ENCODE measurements around the gene AGER.
"Not testable (repeated sequence)": the region's sequence is repeated elsewhere in the genome, so short reads cannot be mapped to it uniquely, and the experiment has no call there.

The AGER gene

DNA sequence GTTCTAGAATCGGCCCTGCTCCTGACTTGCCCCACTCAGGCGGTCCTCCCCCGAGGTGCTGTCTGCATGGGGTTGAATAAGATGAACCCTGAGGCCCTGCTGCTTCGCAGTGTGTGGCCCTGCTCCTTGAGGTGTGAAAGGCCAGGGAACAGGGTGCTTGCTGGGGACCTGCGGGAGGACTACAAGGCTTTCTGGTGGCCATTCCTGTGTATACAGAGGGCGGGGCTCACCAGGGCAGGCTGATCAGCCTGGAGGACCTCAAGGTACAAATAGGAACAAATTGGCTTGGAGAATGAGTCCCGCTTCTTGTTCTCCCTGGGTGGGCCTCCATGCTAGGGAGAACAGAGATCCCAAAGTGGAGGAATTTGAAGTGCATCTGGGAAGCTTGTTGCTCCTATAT is 34.1 kb upstream of the AGER start:
- H3K4me3 ChIP-seq (ENCODE audit: low read depth, low read length) = no peak overlapping the region
- TF ChIP-seq CTCF (conservative IDR thresholded peaks at IDR 0.05; ENCODE audit: low read depth, low read length) = no peak
- DNase-seq (ENCODE audit: low read depth) = no peak

DNA sequence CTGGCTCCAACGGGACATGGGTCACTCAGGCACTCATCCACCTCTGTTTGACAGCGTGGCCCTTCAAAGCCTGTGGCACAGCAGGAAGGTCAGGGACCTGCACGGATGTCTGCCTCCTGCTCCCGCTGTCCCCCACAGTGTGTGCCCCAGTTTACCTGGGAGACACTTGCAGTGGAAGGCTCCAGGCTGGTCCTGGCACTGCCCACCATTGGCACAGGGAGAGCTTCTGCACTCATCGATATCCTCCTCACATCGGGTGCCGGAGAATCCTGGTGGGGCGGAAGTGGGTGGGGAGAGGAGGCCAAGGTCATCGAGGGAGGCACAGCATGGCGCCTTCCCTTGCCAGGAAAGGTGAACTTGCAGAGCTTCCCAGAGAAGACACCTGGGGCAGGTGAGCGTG is 32.9 kb upstream of the AGER start:
- H3K4me3 ChIP-seq (ENCODE audit: low read depth, low read length) = no peak overlapping the region
- no peak for DNase-seq (ENCODE audit: low read depth)
- TF ChIP-seq CTCF (conservative IDR thresholded peaks at IDR 0.05; ENCODE audit: low read depth, low read length) = no peak

- TF ChIP-seq CTCF (conservative IDR thresholded peaks at IDR 0.05; ENCODE audit: low read depth, low read length) = no peak
- DNase-seq (ENCODE audit: low read depth) = no peak
- no peak overlapping the region for H3K4me3 ChIP-seq (ENCODE audit: low read depth, low read length)
Measured at GRCh38 chr6:32216285-32216684, 32.2 kb upstream of the AGER start.

- H3K4me3 ChIP-seq (ENCODE audit: low read depth, low read length) = no peak overlapping the region
- TF ChIP-seq CTCF (conservative IDR thresholded peaks at IDR 0.05; ENCODE audit: low read depth, low read length) = no peak
- DNase-seq (ENCODE audit: low read depth) = no peak
Measured at GRCh38 chr6:32215617-32216016, 31.6 kb upstream of the AGER start.

DNA sequence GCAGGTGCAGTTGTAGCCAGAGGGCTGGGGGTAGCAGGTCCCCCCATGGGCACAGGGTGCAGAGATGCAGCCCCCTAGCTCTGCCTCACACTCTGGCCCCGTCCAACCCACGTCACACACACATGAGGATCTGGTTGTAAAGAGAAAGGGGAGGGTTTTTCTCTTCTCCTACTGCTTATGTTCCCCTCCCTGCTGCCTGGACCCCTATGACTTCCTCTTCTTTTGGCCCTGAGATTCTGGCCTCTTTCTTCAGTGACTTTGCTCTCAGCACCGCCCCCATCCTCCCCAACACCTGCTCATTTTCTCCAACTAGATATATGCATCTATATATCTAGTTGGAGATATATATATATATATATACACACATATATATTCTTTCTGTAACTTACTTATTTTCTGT is 30.1 kb upstream of the AGER start:
- H3K4me3 ChIP-seq (ENCODE audit: low read depth, low read length) = no peak overlapping the region
- DNase-seq (ENCODE audit: low read depth) = no peak
- TF ChIP-seq CTCF (conservative IDR thresholded peaks at IDR 0.05; ENCODE audit: low read depth, low read length) = no peak

DNA sequence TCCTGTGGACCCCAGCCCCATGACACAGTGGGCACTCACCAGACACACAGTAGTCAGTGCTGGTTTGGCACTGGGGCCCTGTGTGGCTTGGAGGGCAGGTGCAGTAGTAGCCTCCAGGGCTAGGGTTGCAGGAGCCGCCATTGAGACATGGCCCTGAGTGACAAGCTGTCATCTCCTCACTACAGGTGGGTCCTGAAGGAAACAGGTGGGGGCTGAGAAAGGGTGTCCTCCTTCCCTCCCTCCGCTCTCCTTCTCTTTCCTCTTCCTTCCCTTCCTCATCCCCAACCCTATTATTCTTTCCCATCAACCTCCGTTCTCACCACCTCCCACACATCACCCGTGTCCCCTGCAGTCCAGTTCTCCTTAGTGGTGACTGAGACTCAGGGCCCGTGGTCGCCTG is 29.6 kb upstream of the AGER start:
- no peak for DNase-seq (ENCODE audit: low read depth)
- TF ChIP-seq CTCF (conservative IDR thresholded peaks at IDR 0.05; ENCODE audit: low read depth, low read length) = no peak
- no peak overlapping the region for H3K4me3 ChIP-seq (ENCODE audit: low read depth, low read length)

GRCh38 chr6:32212076-32212760 is 28.2 kb upstream of the AGER start:
- no peak for TF ChIP-seq CTCF (conservative IDR thresholded peaks at IDR 0.05; ENCODE audit: low read depth, low read length)
- DNase-seq (ENCODE audit: low read depth) = no peak
- no peak overlapping the region for H3K4me3 ChIP-seq (ENCODE audit: low read depth, low read length)

DNA sequence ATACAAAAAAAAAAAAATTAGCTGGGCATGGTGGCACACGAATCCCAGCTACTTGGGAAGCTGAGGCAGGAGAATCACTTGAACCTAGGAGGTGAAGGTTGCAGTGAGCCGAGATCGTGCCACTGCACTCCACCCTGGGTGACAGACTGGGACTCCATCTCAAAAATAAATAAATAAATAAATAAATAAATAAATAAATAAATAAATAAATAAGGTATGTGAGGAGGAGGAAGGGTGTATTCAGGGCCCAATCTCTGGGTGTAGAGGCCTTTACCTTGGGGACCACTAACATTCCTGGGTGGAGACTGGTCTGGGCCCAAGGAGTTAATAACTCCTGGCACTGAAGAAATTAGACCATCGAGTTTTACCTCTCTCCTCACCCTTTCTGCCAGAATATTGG is 27.4 kb upstream of the AGER start:
- not testable (repeated sequence) for H3K4me3 ChIP-seq (ENCODE audit: low read depth, low read length); DNase-seq (ENCODE audit: low read depth)

Data from choroid plexus epithelial cell (primary cell).